Fibroblast of pulmonary artery (primary cell): ENCODE results near the gene ZNF764.

ENCODE experiments used
- DNase-seq: peaks from one replicate; pipeline ENCODE4 v3.0.0-alpha.2; 2010; ENCODE audit warnings: low read depth
- H3K4me3 ChIP-seq: replicated peaks from 2 replicates; pipeline ENCODE4 v1.5.1; 2011; ENCODE audit warnings: low read depth, mild to moderate bottlenecking, control low read depth, low read length, moderate library complexity
- CTCF ChIP-seq: IDR thresholded peaks from 2 replicates; pipeline ENCODE4 v1.5.1; 2011; ENCODE audit warnings: mild to moderate bottlenecking, control low read depth, low read length, inconsistent platforms; ENCODE audit errors: missing control alignments

The ZNF764 gene

GRCh38 chr16:30515275-30515674, 42.9 kb downstream of the ZNF764 start:
- no peak for DNase-seq
- TF ChIP-seq CTCF = no peak
- no peak overlapping the region for H3K4me3 ChIP-seq

- no peak overlapping the region for H3K4me3 ChIP-seq
- no peak for TF ChIP-seq CTCF
- DNase-seq = no peak
These were observed 46.7 kb downstream of the ZNF764 start for GRCh38 chr16:30511509-30511908.

- H3K4me3 ChIP-seq = no peak overlapping the region
- no peak for DNase-seq
- no peak for TF ChIP-seq CTCF
These were observed 47.7 kb downstream of the ZNF764 start for GRCh38 chr16:30510376-30510938.

- no peak for DNase-seq
- TF ChIP-seq CTCF = no peak
These were observed 49.0 kb downstream of the ZNF764 start for GRCh38 chr16:30509081-30509765.

More at GRCh38 chr16:30509081-30509765, 49.0 kb downstream of the ZNF764 start:
- H3K4me3 ChIP-seq = no peak overlapping the region
